AG08395 (cell line): ENCODE data around the gene GDA.

Experiments
- DNase-seq: peaks from one replicate; pipeline ENCODE4 v3.0.0; 2012; ENCODE audit warnings: mixed read lengths, low spot score

The GDA gene

DNA sequence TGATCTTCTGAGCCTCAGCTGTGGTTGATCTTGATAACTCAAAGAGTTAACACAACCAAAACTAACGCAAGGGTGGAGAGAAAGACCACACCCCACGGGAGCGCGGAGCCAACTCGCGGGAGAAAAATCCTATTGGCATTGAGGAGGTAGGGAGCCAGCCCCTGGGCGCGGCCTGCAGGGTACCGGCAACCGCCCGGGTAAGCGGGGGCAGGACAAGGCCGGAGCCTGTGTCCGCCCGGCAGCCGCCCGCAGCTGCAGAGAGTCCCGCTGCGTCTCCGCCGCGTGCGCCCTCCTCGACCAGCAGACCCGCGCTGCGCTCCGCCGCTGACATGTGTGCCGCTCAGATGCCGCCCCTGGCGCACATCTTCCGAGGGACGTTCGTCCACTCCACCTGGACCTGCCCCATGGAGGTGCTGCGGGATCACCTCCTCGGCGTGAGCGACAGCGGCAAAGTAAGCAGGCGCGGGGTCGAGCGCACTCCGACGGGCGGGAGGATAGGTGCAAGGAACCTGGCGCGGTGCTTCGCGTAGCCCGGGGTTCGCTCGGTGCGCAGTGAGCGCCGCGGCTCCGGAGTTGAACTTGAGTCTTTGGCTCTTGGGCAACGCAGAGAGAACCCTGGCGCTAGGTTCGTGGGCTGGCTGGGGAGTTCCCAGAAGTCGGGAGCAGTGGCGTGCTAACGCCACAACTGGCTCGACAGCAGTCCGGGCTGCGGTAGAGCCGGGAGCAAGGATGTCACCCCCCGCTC is at the start of gene GDA:
Gene GDA (plus strand): TSS at position 210 of the 745 bp plus-strand sequence. CDS start 120 bp downstream, at position 330.
- no peak for DNase-seq

- DNase-seq, result no peak
These were observed 46.7 kb upstream of the GDA start for GRCh38 chr9:72102520-72102919.

- DNase-seq, result no peak
These were observed 36.2 kb upstream of the GDA start for GRCh38 chr9:72113056-72113455.

GRCh38 chr9:72119853-72120252 is 29.4 kb upstream of the GDA start:
- DNase-seq, result no peak

DNA sequence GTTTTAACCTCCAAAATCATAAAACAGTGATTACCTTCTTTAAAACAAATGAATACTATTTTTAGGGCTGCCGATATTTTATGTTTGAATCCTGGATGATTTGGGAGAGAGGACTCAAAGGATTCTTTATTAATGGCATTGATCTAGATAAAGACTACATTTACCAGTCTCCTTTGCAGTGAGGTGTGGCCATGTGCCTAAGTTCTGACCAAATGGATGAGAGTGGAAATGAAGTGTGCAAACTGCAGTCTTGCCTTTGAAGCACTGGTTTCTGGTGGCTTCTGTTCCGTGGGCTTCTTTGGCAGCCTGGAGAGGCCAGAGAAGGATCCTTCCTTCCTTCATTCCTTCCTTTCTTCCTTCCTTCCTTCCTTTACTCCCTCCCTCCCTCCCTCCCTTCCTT is 24.3 kb upstream of the GDA start:
- no peak for DNase-seq

GRCh38 chr9:72127753-72128152 is 21.5 kb upstream of the GDA start:
- DNase-seq, result no peak

DNA sequence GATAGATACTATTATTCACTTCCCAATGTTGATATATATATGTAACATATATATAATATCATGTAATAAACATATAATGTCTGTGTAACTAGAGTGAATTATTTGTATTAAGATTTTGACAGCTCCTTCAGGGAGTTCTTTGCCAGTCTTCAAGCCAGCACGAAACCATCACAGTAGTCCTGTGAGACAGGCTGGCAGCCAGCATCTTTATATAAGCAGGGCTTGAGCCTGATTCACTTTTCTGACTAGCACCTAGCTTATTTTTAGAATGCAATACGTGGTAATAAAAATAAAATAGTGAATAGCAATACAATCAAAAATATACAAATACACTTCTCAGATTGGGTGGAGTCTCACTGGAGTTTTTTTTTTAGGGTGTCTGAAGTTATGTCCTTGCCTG is 20.7 kb upstream of the GDA start:
- no peak for DNase-seq

GRCh38 chr9:72129271-72130156 is 19.7 kb upstream of the GDA start:
- DNase-seq, result no peak

GRCh38 chr9:72130321-72130720 is 18.9 kb upstream of the GDA start:
- no peak for DNase-seq

DNA sequence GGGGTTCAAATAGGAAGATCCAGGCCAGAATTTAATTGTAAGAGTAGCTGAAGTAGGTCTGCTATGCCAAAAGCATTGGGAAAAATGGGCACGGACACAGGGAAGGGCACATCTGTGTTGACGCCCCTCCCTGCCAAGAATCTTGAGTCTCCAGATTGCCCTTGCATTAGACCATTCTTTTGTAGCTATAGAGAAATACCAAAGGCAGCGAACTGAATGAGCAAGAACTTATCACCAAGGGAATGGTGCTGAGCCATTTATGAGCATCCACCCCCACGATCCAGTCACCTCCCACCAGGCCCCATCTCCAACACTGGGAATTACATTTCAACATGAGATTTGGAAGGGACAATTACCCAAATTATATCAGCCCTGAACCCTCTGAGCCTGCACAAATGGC is 18.0 kb upstream of the GDA start:
- no peak for DNase-seq

DNA sequence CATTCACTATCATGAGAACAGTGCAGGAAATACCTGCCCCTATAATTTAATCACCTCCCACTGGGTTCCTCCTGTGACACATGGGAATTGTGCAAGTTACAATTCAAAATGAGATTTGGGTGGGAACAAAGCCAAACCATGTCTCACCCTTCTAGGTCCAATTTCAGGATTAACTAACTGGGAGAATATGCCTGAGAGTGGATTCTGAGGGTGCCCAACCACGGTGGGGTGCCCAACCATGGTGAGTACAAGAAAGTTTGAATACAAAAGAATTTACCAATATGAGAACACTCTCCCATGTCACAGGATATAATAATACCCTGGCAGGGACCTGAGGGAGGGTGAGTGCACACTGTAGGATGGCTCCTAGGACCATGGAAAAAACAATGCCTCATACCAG is 17.2 kb upstream of the GDA start:
- no peak for DNase-seq

DNA sequence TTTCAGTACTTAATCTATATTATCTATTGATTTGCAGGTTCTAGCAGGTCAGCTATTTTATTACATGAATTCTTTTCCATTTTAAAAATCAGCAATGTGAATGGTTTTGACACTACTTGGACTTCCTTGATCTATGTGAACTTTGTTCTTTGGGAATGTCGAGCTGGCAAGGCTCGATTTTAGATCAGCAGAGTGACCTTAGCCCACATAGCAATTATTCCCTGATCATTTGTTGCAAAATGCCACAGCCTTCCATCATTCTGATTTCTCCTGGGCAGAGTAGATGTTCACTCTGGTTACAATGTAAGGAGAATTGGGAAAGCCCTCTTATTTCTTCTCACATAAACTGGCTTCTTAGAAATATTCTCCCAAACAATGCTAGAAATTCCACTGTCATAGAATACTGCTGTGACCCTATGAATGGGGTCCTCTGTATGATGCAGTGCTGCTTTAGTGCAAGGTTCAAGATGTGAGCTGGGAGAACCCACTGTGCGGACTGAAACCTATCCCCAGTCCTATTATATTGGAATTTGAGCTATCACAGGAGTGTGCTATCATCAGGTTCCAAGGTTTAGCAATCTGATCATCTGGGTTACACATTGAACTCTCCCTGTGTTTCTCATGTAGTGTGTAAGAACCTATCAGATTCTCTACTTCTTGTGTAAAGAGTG is 15.7 kb upstream of the GDA start:
- DNase-seq, result no peak

DNA sequence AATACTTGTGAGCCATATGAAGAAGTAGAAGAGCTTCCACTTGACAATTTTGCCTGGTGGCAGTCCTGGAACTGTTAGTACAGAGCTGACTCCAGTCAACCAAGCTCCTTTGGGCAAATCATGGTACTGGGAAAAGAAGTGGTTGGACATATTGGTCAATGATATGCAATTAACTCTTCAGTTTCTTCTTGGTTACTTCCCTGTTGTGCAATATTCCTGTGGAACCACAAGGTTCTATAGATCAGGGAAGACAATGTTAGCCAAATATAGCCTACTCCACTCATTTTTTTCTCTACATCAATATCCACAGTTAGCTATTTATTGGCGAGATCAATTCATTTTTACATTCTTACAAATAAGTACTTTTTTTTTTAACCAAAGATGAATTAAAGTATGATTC is 14.4 kb upstream of the GDA start:
- DNase-seq, result no peak

- no peak for DNase-seq
These were observed 11.4 kb upstream of the GDA start for GRCh38 chr9:72137697-72138365.

- no peak for DNase-seq
These were observed 10.0 kb upstream of the GDA start for GRCh38 chr9:72139226-72139625.

GRCh38 chr9:72140586-72140985 is 8.7 kb upstream of the GDA start:
- DNase-seq, result no peak

DNA sequence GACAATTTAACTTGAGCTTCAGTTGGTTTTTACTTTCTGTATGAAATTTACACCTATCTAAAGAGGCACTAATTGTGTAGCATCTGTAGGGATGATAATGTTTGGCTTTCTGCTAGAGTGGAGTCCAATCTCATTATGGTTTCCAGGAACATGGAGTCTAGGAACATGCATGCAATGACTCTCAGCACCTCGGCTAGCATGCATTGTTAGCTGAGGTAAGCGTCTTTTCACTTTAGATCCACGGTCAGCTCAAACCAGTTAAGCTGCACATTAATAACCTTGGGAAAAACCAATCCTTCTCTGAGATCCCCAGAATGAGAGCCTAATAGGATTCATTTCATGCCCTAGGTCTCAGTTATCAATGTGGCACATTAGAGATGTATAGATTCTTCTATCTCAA is 7.8 kb upstream of the GDA start:
- DNase-seq, result no peak

- no peak for DNase-seq
These were observed 4.3 kb upstream of the GDA start for GRCh38 chr9:72144756-72145492.

DNA sequence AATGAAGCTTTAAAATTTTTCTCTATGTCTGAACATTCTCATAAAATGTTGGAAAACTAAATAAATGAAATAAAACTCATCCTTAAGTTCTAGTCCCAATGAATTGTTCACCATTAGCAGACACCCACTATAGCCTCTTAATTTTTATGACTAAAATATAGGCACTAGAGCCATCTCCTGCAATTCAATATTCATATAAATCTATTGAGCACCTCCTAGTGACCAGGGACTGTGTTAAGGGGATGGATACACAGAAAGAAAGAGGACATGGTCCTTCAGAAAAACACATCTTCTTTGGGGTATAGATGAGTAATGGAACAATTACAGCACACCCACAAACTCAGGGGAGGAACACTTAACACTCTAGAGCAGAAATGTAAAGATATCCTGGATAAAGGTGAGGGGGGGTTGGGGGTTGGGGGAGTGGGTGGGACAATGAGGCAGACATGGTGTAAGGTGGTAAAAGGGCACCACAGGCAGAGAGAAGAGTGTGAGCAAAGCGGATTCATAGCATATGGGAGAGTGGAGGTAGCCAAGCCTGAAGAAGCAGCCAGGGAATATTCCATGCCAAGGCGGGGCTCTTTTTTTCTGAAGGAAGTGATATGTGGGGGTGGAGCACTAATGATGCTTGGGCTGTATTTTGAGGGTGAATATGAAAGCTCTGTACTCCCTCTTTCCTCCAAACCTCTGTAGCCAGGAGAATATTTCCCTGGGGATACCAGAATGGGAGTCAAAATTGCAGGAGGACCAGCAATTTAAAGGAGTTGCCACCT is 3.3 kb upstream of the GDA start:
- no peak for DNase-seq

DNA sequence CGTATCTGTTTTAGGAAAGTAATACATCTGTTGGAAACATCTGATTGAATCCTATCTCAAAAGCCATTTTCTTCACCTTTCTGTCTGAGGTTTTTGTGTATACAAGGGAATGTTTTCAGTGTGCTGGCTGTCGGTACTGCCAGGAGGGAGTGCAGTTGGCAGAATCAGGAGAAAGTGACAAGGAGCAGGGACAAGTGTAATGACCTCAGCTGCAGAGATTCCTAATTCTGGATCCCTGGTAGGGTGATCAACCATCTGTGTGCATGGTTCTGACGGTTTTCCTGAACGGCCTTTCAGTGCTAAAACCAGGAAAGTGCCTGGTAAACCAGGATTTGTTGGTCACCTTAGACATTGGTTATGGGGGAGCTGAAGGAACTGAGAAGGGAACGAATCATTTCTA is 1.6 kb upstream of the GDA start:
- DNase-seq, result no peak

DNA sequence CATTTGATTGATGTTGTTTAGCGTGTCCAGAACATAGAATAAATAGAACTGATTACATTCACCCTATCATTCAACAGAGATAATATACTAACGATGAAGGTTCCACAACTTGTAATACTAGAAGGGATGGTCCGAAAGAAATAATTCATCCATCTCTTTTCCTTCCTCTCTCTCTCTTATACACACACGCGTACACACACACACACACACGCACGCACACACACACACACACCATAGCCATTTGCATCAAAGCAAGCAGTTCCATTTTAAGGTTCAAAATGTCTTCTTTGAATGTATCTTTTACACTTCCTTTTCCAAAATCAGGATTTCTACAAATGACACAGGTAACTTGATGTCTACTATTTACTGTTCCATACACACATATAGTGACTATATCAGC is 887 bp downstream of the GDA start:
- DNase-seq, result no peak
